Skeletal muscle tissue (tissue), 4 donors: ENCODE results near the gene MUSTN1. TPM values are rescaled to one million over a fixed set of nuclear protein-coding genes. Genes with fewer than 3 reads are reported as not detected.

ENCODE experiments used
- H3K27ac ChIP-seq: one replicate; pipeline ENCODE4 v1.7.0; 2013; ENCODE audit warnings: mild to moderate bottlenecking, low read depth, low read length, inconsistent platforms
- H3K27me3 ChIP-seq, 3 donors: one replicate each; pipeline ENCODE4 v1.7.0; 2013; ENCODE audit warnings: low read length in 3 of 3; ENCODE audit not compliant: control insufficient read depth in 3 of 3, insufficient read depth in 3 of 3
- H3K36me3 ChIP-seq, 3 donors: one replicate each; pipeline ENCODE4 v1.7.0; 2013; ENCODE audit warnings: low read length in 3 of 3; ENCODE audit not compliant: control insufficient read depth in 3 of 3, insufficient read depth in 3 of 3
- H3K4me1 ChIP-seq, 3 donors: one replicate each; pipeline ENCODE4 v1.7.0; 2013; ENCODE audit warnings: low read length in 3 of 3, mild to moderate bottlenecking in 3 of 3; ENCODE audit not compliant: control insufficient read depth in 3 of 3, insufficient read depth in 3 of 3
- H3K4me3 ChIP-seq, 3 donors: one replicate each; pipeline ENCODE4 v1.7.0; 2013; ENCODE audit warnings: low read length in 3 of 3
- H3K9ac ChIP-seq, 3 donors: one replicate each; pipeline ENCODE4 v1.7.0; 2013; ENCODE audit warnings: low read length in 3 of 3, mild to moderate bottlenecking in 3 of 3, moderate library complexity in 2 of 3, low read depth in 1 of 3
- H3K9me3 ChIP-seq, 3 donors: one replicate each; pipeline ENCODE4 v1.7.0; 2013; ENCODE audit warnings: low read length in 3 of 3; ENCODE audit not compliant: control insufficient read depth in 3 of 3
- total RNA-seq: library from RNA; depleted of rRNA; stranded (reverse); fragments of >200 nt; gene quantifications from one replicate; pipeline ENCODE4 v1.2.3, GENCODE V29; 2014
- donor health status: Osteomylitis.

MUSTN1 gene
- total RNA-seq, 1 donor from 2014 or later = 35.5 TPM

DNA sequence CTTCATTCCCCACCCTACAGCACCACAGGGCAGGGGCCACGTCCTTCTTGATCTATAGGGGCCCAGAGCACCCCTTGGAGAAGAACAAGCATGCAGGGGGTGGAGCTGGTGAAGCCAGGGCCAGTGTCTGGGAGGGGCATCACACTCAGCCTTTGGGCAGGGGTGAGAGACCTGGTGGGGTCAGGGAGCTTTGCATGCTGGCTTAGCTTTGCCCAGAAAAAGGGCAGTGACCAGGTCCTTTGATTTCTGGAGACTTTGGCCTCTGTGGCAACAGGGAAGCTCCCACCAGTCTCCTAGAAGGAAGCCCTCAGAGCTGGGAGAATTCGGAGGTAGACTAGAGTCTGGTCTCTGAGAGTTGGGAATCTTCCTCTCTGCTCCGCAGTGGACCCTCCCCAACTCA lies 5.3 kb downstream of the MUSTN1 start:
- Histone ChIP-seq H3K27me3 (no peaks in the 10 kb centered on the region), H3K27ac (no peak overlapping the region), H3K4me3 (no peak overlapping the region), H3K9me3 (no peaks in the 10 kb centered on the region), H3K4me1 (peaks cover 32 to 55% (median 33%) of the 10 kb centered on the region in 3 donors), H3K36me3 (peaks cover 60 to 72% (median 71%) of the 10 kb centered on the region in 3 donors), H3K9ac (no peak overlapping the region)

- H3K36me3 ChIP-seq = peaks cover 67 to 73% (median 73%) of the 10 kb centered on the region in 3 donors
- H3K4me1 ChIP-seq = peaks cover 27 to 40% (median 29%) of the 10 kb centered on the region in 3 donors
- H3K27ac ChIP-seq = no peak overlapping the region
- no peak overlapping the region for H3K4me3 ChIP-seq
- peak overlapping the region in 2 of 3 donors; percentile 2 to 25 for H3K9ac ChIP-seq
- H3K9me3 ChIP-seq = no peaks in the 10 kb centered on the region
- H3K27me3 ChIP-seq = no peaks in the 10 kb centered on the region
Observed at GRCh38 chr3:52827866-52828376, 6.9 kb downstream of the MUSTN1 start.

DNA sequence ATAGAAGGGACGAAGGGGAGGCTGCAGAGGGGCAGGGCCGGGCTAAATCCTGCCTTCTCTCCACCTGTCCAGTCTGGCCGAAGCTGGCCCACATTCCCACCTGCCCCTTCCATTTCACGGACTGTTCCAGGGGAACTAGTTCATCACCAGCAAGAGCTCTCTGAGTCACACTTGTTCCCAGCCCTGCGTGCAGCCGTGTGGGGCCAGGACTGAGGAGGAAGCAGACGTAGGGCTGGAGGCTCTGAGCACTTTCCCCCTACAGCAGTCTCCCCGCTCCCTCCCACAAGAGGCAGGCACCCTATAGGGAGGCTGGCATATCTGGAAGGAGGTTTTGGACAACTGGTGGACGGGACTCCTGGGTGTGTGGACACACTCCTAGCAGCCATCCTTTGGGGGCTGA lies 7.4 kb downstream of the MUSTN1 start:
- no peaks in the 10 kb centered on the region for H3K9me3 ChIP-seq
- H3K9ac ChIP-seq = peak overlapping the region in 1 of 3 donors; percentile 25
- peaks cover 22 to 35% (median 24%) of the 10 kb centered on the region in 3 donors for H3K4me1 ChIP-seq
- H3K4me3 ChIP-seq = no peak overlapping the region
- H3K36me3 ChIP-seq = peaks cover 67 to 74% (median 74%) of the 10 kb centered on the region in 3 donors
- H3K27me3 ChIP-seq = no peaks in the 10 kb centered on the region
- H3K27ac ChIP-seq = no peak overlapping the region

DNA sequence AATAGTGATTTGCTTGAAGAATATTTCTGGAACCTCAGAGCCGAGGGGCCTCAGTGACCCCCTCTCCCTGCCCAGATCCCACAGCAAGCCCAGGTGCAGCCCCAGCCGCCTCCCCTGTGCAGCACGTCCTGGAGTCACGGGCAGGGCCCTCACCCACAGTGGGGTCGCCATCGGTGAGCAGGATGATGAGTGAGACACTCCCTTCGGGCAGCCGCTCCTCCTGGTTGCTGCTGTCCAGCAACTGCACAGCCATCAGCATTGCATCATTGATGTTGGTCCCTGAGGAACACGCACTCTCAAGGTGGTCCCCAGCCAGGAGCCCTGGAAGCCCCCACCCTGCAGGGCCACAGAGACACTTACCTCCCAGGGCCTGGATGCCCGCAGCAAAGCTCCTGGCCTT lies 10.8 kb downstream of the MUSTN1 start:
- Histone ChIP-seq H3K36me3 (peaks cover 83 to 89% (median 87%) of the 10 kb centered on the region in 3 donors), H3K9me3 (no peaks in the 10 kb centered on the region), H3K27me3 (no peaks in the 10 kb centered on the region), H3K4me3 (no peak overlapping the region), H3K9ac (no peak overlapping the region), H3K4me1 (peaks cover 8 to 18% (median 11%) of the 10 kb centered on the region in 3 donors), H3K27ac (no peak overlapping the region)

DNA sequence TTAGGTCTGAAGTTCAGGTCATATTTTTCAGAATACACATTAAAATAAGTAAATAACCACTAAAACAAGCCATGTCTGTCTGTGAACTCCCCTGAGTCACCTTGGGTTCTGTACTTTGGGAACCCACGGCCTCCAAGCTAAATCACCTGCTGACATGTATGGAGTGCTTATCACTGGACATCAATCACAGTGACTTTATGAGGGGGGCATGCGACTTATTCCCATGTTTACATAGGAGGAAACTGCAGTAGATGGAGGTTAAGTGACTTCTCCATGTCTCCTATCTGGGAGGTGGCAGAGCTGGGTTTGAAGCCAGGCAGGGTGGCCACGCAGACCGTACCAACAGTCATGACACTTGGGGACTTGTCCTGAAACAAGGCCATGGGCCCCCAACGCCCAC lies 12.5 kb downstream of the MUSTN1 start:
- peaks cover 85 to 94% (median 89%) of the 10 kb centered on the region in 3 donors for H3K36me3 ChIP-seq
- peaks cover 8 to 14% (median 11%) of the 10 kb centered on the region in 3 donors for H3K4me1 ChIP-seq
- no peak overlapping the region for H3K4me3 ChIP-seq
- no peak overlapping the region for H3K9ac ChIP-seq
- no peaks in the 10 kb centered on the region for H3K27me3 ChIP-seq
- no peaks in the 10 kb centered on the region for H3K9me3 ChIP-seq
- no peak overlapping the region for H3K27ac ChIP-seq

- no peak overlapping the region for H3K4me3 ChIP-seq
- H3K9ac ChIP-seq = peak overlapping the region in 1 of 3 donors; percentile 50
- no peak overlapping the region for H3K27ac ChIP-seq
- no peaks in the 10 kb centered on the region for H3K27me3 ChIP-seq
- peaks cover 83 to 96% (median 90%) of the 10 kb centered on the region in 3 donors for H3K36me3 ChIP-seq
- H3K9me3 ChIP-seq = no peaks in the 10 kb centered on the region
- H3K4me1 ChIP-seq = peaks cover 8 to 13% (median 11%) of the 10 kb centered on the region in 3 donors
Observed at GRCh38 chr3:52820736-52821135, 14.1 kb downstream of the MUSTN1 start.

DNA sequence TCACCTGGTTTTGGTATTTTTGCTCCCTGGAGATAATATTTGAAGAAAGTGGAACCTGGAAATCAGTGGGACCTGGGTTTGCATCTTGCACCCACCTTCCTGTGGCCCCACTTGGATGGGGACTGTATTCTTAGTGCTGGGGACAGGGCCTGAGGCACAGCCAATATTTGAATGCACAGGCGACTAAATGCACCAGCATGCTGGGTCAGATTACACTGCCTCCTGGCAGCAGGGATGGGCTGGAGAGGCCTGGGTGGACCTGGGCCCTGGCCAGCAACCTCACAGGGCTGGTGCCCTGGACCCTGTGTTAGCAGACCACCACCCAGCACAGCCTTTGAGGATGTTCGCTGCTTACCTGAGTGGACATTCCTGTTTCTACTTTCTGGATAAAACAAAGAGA lies 14.9 kb downstream of the MUSTN1 start:
- Histone ChIP-seq H3K27me3 (no peaks in the 10 kb centered on the region), H3K9me3 (no peaks in the 10 kb centered on the region), H3K4me3 (no peak overlapping the region), H3K9ac (peak overlapping the region in 1 of 3 donors; percentile 25), H3K4me1 (peaks cover 8 to 13% (median 11%) of the 10 kb centered on the region in 3 donors), H3K27ac (no peak overlapping the region), H3K36me3 (peaks cover 78 to 91% (median 84%) of the 10 kb centered on the region in 3 donors)

DNA sequence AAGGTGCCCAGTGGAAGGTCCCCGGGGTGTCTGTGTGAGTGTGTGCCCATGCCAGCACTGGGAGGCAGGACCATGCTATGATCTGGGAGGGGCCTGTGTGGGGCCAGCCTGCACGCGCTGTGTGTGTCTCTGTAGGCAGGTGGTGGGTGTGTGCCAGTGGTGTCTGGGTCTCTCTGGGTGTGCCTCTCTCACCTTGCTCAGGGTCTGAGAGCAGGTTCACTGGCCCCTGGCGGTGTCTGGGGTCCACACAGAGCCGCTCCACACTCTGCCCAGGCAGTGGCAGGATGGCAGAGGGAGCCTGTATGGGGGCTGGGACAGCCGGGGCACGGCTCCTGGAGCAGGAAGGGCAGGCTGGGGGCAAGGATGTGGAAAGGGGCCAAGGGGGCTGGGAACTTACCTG lies 17.0 kb downstream of the MUSTN1 start:
- Histone ChIP-seq H3K9ac (no peak overlapping the region), H3K4me3 (no peak overlapping the region), H3K9me3 (no peaks in the 10 kb centered on the region), H3K27ac (no peak overlapping the region), H3K36me3 (peaks cover 65 to 84% (median 72%) of the 10 kb centered on the region in 3 donors), H3K27me3 (no peaks in the 10 kb centered on the region), H3K4me1 (peaks cover 8 to 13% (median 11%) of the 10 kb centered on the region in 3 donors)

- Histone ChIP-seq H3K27ac (no peak overlapping the region), H3K36me3 (peaks cover 59 to 78% (median 66%) of the 10 kb centered on the region in 3 donors), H3K9ac (no peak overlapping the region), H3K4me3 (no peak overlapping the region), H3K27me3 (no peaks in the 10 kb centered on the region), H3K4me1 (peaks cover 8 to 13% (median 11%) of the 10 kb centered on the region in 3 donors), H3K9me3 (no peaks in the 10 kb centered on the region)
Observed at GRCh38 chr3:52817221-52817620, 17.6 kb downstream of the MUSTN1 start.

DNA sequence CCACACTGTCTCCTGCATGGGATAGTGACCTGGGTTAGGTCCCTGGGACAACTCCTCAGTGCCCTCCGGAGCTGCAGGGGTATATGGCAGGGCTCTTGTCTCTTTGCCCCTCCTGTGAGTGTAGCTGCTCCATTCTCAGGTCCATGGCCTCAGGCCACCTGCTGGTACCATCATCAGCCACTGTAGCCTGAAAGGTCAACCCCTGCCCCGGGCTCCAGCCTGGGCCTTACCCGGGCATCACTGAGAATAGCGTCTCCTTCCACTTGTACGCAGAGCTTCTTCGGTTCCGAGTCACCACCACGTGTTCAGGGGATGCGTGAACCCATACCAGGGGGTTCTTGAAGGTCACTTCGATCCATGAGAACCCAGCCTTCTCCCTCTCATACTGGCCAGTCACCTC lies 18.2 kb downstream of the MUSTN1 start:
- H3K9ac ChIP-seq = no peak overlapping the region
- no peaks in the 10 kb centered on the region for H3K9me3 ChIP-seq
- peaks cover 8 to 13% (median 11%) of the 10 kb centered on the region in 3 donors for H3K4me1 ChIP-seq
- H3K36me3 ChIP-seq = peaks cover 57 to 75% (median 64%) of the 10 kb centered on the region in 3 donors
- H3K27ac ChIP-seq = no peak overlapping the region
- H3K4me3 ChIP-seq = no peak overlapping the region
- no peaks in the 10 kb centered on the region for H3K27me3 ChIP-seq
